D721Med (cell line): Measurements from ENCODE around the gene CFAP221.

Source experiments
- DNase-seq: peaks from one replicate; pipeline ENCODE4 v3.0.0; 2011; ENCODE audit warnings: low spot score; ENCODE audit not compliant: insufficient read length
- FAIRE-seq: peaks from 2 replicates; lab custom pipeline; 2011; peaks lifted over from hg19 to GRCh38; lab: Jason Lieb, UNC
- CTCF ChIP-seq: IDR thresholded peaks from 2 replicates; pipeline ENCODE4 v1.5.1; 2012; ENCODE audit warnings: mild to moderate bottlenecking, control low read depth; ENCODE audit not compliant: insufficient read depth; ENCODE audit errors: missing control alignments

Gene CFAP221

GRCh38 chr2:119516121-119516520 is 28.1 kb upstream of the CFAP221 start:
- FAIRE-seq (no peak), DNase-seq (no peak)
- no peak for TF ChIP-seq CTCF

- DNase-seq, result peak; percentile 41
- FAIRE-seq, result no peak
- TF ChIP-seq CTCF, result peak; percentile 60
Measured at GRCh38 chr2:119517433-119517832, 26.8 kb upstream of the CFAP221 start.

GRCh38 chr2:119518401-119519056 is 25.7 kb upstream of the CFAP221 start:
- no peak for DNase-seq
- no peak for FAIRE-seq
- TF ChIP-seq CTCF, result no peak

GRCh38 chr2:119519057-119519408 is 25.2 kb upstream of the CFAP221 start:
- no peak for FAIRE-seq

DNA sequence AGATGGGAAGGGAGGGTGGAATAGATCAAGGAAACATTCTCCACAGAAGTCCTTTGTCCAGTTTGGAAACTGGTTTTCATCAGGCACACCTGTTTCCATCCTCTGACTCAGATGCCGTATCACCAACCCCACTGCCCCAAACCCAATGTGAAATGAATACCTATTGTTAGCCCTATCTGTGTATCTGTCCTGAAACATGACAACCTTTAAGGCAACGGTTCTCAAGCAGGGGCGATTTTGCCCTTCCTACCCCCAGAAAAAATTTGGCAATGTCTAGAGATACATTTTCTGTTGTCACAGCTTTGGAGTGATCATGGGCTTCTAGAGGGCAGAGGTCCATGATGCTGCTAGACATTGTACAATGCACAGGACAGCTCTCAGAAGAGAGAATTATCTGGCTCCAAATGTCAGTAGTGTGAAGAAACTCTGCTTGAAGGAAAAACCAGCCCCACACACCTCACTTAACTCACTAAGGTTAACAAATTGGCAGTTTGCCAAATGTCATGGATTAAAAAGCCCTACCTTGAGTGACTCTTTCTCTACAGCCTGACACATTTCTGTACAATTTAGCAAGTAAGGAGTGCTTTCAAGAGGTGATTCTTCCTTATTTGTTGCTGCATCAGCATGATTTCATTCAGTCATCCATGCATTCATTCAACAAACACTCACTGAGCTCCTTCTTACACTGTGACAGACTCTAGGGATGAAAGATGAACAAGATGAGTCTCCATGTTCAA is 23.4 kb upstream of the CFAP221 start:
- TF ChIP-seq CTCF, result no peak
- DNase-seq (no peak), FAIRE-seq (no peak)

More at GRCh38 chr2:119519057-119519408, 25.2 kb upstream of the CFAP221 start:
- DNase-seq, result no peak
- TF ChIP-seq CTCF, result no peak

- TF ChIP-seq CTCF, result no peak
- no peak for FAIRE-seq
- DNase-seq, result no peak
Measured at GRCh38 chr2:119521433-119522050, 22.7 kb upstream of the CFAP221 start.
